22Rv1 (cell line): ENCODE measurements around the gene FAM76A.
"Not testable (repeated sequence)": the region's sequence is repeated elsewhere in the genome, so short reads cannot be mapped to it uniquely, and the experiment has no call there.

Source experiments
- H3K27ac ChIP-seq: fragments of 450-650 bp; 2 replicates; pipeline ENCODE4 v1.5.1; 2017
- CTCF ChIP-seq: fragments of 450-650 bp; IDR thresholded peaks from 2 replicates; pipeline ENCODE4 v1.5.1; 2017; ENCODE audit warnings: mild to moderate bottlenecking
- ZFX ChIP-seq: fragments of 450-650 bp; IDR thresholded peaks from 2 replicates; pipeline ENCODE4 v1.6.1; 2017; ENCODE audit warnings: antibody characterized with exemption, borderline replicate concordance

The FAM76A gene

GRCh38 chr1:27807385-27807784, 81.6 kb downstream of the FAM76A start:
- no peak overlapping the region for H3K27ac ChIP-seq
- TF ChIP-seq CTCF (no peak), ZFX (no peak)

- not testable (repeated sequence) for H3K27ac ChIP-seq
These were observed 82.4 kb downstream of the FAM76A start for GRCh38 chr1:27808131-27808530.

GRCh38 chr1:27809883-27810282, 84.1 kb downstream of the FAM76A start:
- TF ChIP-seq ZFX (no peak), CTCF (no peak)
- no peak overlapping the region for H3K27ac ChIP-seq

- TF ChIP-seq ZFX: no peak
- no peak overlapping the region for H3K27ac ChIP-seq
These were observed 86.2 kb downstream of the FAM76A start for GRCh38 chr1:27811741-27812500.
